PC-9 (cell line): ENCODE results near the gene RSPH9.

Experiments used
- CTCF ChIP-seq: fragments of 200-600 bp; sonication (generic); conservative IDR thresholded peaks from 2 replicates; pipeline ENCODE4 v1.6.1; 2017; ENCODE audit warnings: mixed run types, antibody characterized with exemption, mild to moderate bottlenecking, moderate library complexity
- EZH2 ChIP-seq: fragments of 200-600 bp; sonication (generic); IDR thresholded peaks from 2 replicates; pipeline ENCODE4 v1.8.0; 2017; ENCODE audit warnings: antibody characterized with exemption, low read depth

- TF ChIP-seq CTCF: peak; percentile 85
- TF ChIP-seq EZH2: no peak
Observed at GRCh38 chr6:43608310-43608763, 36.5 kb upstream of the RSPH9 start.
